Suppressor macrophage treated with lipopolysaccharide for 4 hours (primary cell): ENCODE results near the gene ARHGEF17.
"Not testable (repeated sequence)": the region's sequence is repeated elsewhere in the genome, so short reads cannot be mapped to it uniquely, and the experiment has no call there.

Source experiments
- DNase-seq: peaks from one replicate; pipeline ENCODE4 v3.0.0-alpha.2; 2020

ARHGEF17 gene

GRCh38 chr11:73308003-73308960 is at the start of gene ARHGEF17:
Gene ARHGEF17 (plus strand): TSS chr11:73308276. CDS start chr11:73308639, 363 bp downstream.
- DNase-seq, result peak; percentile 34

- DNase-seq, result no peak
Observed at GRCh38 chr11:73259406-73260126, 48.5 kb upstream of the ARHGEF17 start.

GRCh38 chr11:73260127-73260457 is 48.0 kb upstream of the ARHGEF17 start:
- no peak for DNase-seq

GRCh38 chr11:73262851-73263495 is 45.1 kb upstream of the ARHGEF17 start:
- peak; percentile 66 for DNase-seq

GRCh38 chr11:73263640-73264039 is 44.4 kb upstream of the ARHGEF17 start:
- no peak for DNase-seq

GRCh38 chr11:73265278-73265810 is 42.7 kb upstream of the ARHGEF17 start:
- DNase-seq, result no peak

GRCh38 chr11:73265853-73266645 is 42.0 kb upstream of the ARHGEF17 start:
- no peak for DNase-seq

GRCh38 chr11:73266646-73267020 is 41.4 kb upstream of the ARHGEF17 start:
- no peak for DNase-seq

- no peak for DNase-seq
Observed at GRCh38 chr11:73267122-73267846, 40.8 kb upstream of the ARHGEF17 start.

GRCh38 chr11:73267906-73268540 is 40.1 kb upstream of the ARHGEF17 start:
- DNase-seq, result no peak

GRCh38 chr11:73268671-73269271 is 39.3 kb upstream of the ARHGEF17 start:
- DNase-seq, result no peak

GRCh38 chr11:73269459-73270015 is 38.5 kb upstream of the ARHGEF17 start:
- DNase-seq, result no peak

GRCh38 chr11:73270016-73270854 is 37.8 kb upstream of the ARHGEF17 start:
- DNase-seq, result peak; percentile 86

- no peak for DNase-seq
Observed at GRCh38 chr11:73270855-73271477, 37.1 kb upstream of the ARHGEF17 start.

GRCh38 chr11:73271478-73271865 is 36.6 kb upstream of the ARHGEF17 start:
- DNase-seq, result not testable (repeated sequence)

GRCh38 chr11:73271936-73272679 is 36.0 kb upstream of the ARHGEF17 start, which contains the start of gene P2RY6:
Gene P2RY6 (plus strand): TSS chr11:73272338. CDS start chr11:73296519, 24,181 bp downstream.
- DNase-seq, result peak; percentile 91

GRCh38 chr11:73272680-73273038 is 35.4 kb upstream of the ARHGEF17 start:
- no peak for DNase-seq
